Memory B cell (primary cell): ENCODE results near the gene DIAPH3.

Experiments used
- ATAC-seq: fragments of 150-1000 bp; cut with Tn5 transposase; 2 replicates; pipeline ENCODE4 v1.10.0; 2021; ENCODE audit warnings: low read depth, mild to moderate bottlenecking, moderate library complexity
- DNase-seq, 2 donors: peaks; one replicate each; pipeline ENCODE4 v3.0.0; 2022; ENCODE audit warnings: low spot score in 2 of 2
- H3K27ac Mint-ChIP-seq: one replicate; pipeline ENCODE4 v1.8.0; 2022; ENCODE audit warnings: mild to moderate bottlenecking, moderate library complexity, mixed read lengths
- H3K27me3 Mint-ChIP-seq: one replicate; pipeline ENCODE4 v1.8.0; 2022; ENCODE audit warnings: mixed read lengths
- H3K36me3 Mint-ChIP-seq: one replicate; pipeline ENCODE4 v1.8.0; 2022; ENCODE audit warnings: mild to moderate bottlenecking, mixed read lengths
- H3K4me1 Mint-ChIP-seq: one replicate; pipeline ENCODE4 v1.8.0; 2022; ENCODE audit warnings: mixed read lengths
- H3K4me3 Mint-ChIP-seq: one replicate; pipeline ENCODE4 v1.8.0; 2022; ENCODE audit warnings: mild to moderate bottlenecking, moderate library complexity, mixed read lengths
- H3K9me3 Mint-ChIP-seq: one replicate; pipeline ENCODE4 v1.8.0; 2022; ENCODE audit warnings: mixed read lengths

DIAPH3 gene

DNA sequence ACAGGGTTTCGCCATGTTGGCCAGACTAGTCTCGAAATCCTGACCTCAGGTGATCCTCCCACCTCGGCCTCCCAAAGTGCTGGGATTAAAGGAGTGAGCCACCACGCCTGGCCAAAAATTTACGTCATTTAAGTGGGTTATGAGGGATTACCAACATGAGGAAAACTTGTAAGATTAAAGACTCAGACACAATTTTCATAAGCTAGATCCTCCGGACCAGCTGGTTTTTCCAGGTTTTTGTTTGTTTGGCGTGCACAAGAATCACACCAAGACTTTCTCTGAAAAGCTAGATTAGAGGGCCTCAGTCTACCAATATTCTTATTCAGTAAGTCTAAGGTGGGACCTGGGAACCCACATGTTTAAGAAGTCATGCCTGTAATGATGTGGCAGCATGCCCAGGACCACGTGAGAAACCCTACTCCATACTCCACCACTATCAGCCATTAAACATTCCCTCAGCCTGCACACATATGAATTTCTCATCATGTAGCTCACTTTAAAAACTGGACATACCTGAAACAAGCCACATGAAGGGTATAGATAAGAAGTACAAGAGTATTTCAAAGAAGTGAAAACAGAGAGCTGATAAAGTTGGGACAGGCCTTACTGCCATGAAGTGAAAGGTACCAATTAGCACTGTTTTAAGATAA is 25.7 kb downstream of the DIAPH3 start:
- Mint-ChIP-seq H3K4me1 (no peaks in the 10 kb centered on the region), H3K9me3 (no peaks in the 10 kb centered on the region), H3K4me3 (no peak overlapping the region), H3K36me3 (no peaks in the 10 kb centered on the region), H3K27me3 (no peaks in the 10 kb centered on the region), H3K27ac (no peak overlapping the region)
- ATAC-seq (no peak), DNase-seq (no peak)

- no peak for DNase-seq
- no peaks in the 10 kb centered on the region for H3K36me3 Mint-ChIP-seq
- no peaks in the 10 kb centered on the region for H3K27me3 Mint-ChIP-seq
These were observed 28.4 kb downstream of the DIAPH3 start for GRCh38 chr13:60135344-60135743.

DNA sequence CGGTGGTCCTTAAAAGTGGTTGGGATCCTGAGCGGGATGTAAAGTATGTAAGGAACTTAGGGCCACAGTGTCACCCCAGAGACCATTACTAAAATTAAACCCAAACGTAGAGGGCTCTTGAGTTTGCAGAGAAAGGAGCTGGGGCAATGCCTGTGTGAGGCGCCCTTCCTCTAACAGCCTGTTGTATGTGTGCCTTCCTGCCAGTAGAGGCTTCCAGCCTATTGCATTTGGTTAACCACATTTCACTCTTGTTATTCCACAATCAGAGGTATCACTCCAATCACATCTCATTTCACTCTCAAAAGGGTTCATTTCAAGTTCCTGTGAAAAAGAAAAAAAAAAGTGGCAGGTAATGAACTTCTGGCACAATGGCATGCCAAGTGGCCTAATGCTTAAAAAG is 29.4 kb downstream of the DIAPH3 start:
- H3K36me3 Mint-ChIP-seq: no peaks in the 10 kb centered on the region
- H3K9me3 Mint-ChIP-seq: no peaks in the 10 kb centered on the region
- no peaks in the 10 kb centered on the region for H3K27me3 Mint-ChIP-seq
- no peak overlapping the region for H3K27ac Mint-ChIP-seq
- H3K4me1 Mint-ChIP-seq: no peaks in the 10 kb centered on the region
- no peak overlapping the region for H3K4me3 Mint-ChIP-seq
- ATAC-seq: no peak
- no peak for DNase-seq

More at GRCh38 chr13:60135344-60135743, 28.4 kb downstream of the DIAPH3 start:
- H3K27ac Mint-ChIP-seq: no peak overlapping the region
- no peak overlapping the region for H3K4me3 Mint-ChIP-seq
- H3K4me1 Mint-ChIP-seq: no peaks in the 10 kb centered on the region
- ATAC-seq: no peak
- H3K9me3 Mint-ChIP-seq: no peaks in the 10 kb centered on the region

- ATAC-seq (no peak), DNase-seq (no peak)
- H3K27me3 Mint-ChIP-seq: no peaks in the 10 kb centered on the region
These were observed 42.4 kb downstream of the DIAPH3 start for GRCh38 chr13:60121337-60121687.

GRCh38 chr13:60120617-60121336 is 43.0 kb downstream of the DIAPH3 start:
- ATAC-seq (no peak), DNase-seq (no peak)
- Mint-ChIP-seq H3K27me3 (no peaks in the 10 kb centered on the region), H3K4me1 (no peaks in the 10 kb centered on the region), H3K27ac (no peak overlapping the region), H3K4me3 (no peak overlapping the region), H3K36me3 (peaks cover 3% of the 10 kb centered on the region), H3K9me3 (peaks cover 4% of the 10 kb centered on the region)

More at GRCh38 chr13:60121337-60121687, 42.4 kb downstream of the DIAPH3 start:
- Mint-ChIP-seq H3K27ac (no peak overlapping the region), H3K4me1 (no peaks in the 10 kb centered on the region), H3K9me3 (peaks cover 6% of the 10 kb centered on the region), H3K36me3 (peaks cover 4% of the 10 kb centered on the region), H3K4me3 (no peak overlapping the region)

- Mint-ChIP-seq H3K27ac (no peak overlapping the region), H3K4me3 (no peak overlapping the region), H3K27me3 (no peaks in the 10 kb centered on the region), H3K36me3 (peaks cover 4% of the 10 kb centered on the region), H3K4me1 (no peaks in the 10 kb centered on the region), H3K9me3 (peaks cover 5% of the 10 kb centered on the region)
- ATAC-seq (no peak), DNase-seq (no peak)
These were observed 44.9 kb downstream of the DIAPH3 start for GRCh38 chr13:60118696-60119400.

DNA sequence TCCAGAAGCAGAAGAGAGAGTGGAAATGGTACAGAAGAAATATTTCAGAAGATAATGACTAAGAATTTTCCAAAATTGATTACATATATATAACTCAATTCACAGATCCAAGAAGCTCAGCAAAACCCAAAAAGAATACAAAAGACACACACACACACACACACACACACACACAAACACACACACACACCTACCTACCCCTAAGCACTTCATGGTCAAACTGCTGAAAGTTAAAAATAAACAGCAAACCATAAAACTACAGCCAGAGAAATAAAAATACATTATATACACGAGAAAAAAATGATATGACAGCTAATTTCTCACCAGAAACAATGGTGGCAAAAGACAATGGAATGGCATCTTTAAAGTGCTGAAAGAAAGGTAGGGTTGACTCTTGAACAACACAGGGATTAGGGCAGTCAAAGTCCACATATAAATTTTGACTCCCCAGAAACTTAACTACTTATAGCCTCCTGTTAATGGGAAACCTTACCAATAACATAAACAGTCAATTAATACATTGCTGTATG is 49.2 kb downstream of the DIAPH3 start:
- Mint-ChIP-seq H3K4me1 (no peaks in the 10 kb centered on the region), H3K9me3 (peaks cover 8% of the 10 kb centered on the region), H3K27ac (no peak overlapping the region), H3K36me3 (peaks cover 4% of the 10 kb centered on the region), H3K27me3 (no peaks in the 10 kb centered on the region), H3K4me3 (no peak overlapping the region)
- DNase-seq (no peak), ATAC-seq (no peak)

DNA sequence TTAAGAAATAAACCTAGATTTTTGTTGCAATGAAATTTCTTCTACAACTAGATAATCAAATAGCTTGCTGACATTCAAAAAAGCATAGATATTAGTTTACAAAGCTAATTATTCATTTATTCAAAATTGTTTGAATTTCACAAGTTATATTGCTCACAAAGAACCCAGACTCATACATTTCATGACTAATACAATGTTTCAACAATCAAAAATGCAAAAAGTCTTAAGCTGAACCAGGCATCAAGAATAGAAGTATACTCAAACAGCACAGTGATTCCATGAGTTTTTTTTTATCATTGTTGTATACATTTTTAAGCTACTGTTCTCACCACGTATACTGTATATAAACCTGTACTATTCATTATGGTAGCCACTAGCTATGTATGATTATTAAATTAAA is 51.0 kb downstream of the DIAPH3 start:
- no peak for DNase-seq
- Mint-ChIP-seq H3K9me3 (peaks cover 8% of the 10 kb centered on the region), H3K27me3 (no peaks in the 10 kb centered on the region), H3K4me3 (no peak overlapping the region), H3K4me1 (no peaks in the 10 kb centered on the region), H3K36me3 (peaks cover 4% of the 10 kb centered on the region), H3K27ac (no peak overlapping the region)
- no peak for ATAC-seq

DNA sequence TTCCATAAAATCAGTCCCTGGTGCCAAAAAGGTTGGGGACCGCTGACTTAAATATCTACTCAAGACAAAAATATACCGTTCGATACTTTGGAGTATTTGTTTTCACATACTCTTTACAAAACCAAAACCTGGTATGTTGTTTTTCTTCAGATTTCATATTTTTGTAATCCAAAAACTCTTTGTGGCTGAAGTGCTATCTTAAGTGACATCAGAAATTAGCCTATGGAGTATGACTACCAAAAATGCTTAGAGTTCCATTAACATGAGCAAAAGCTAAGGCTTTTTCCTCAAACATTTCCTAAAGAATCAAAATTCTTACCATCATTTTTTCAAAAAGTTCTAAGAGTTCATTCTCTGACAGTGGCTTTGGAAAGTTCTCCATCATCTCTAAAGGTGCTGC is 52.0 kb downstream of the DIAPH3 start:
- no peak overlapping the region for H3K4me3 Mint-ChIP-seq
- DNase-seq: no peak
- ATAC-seq: no peak
- no peaks in the 10 kb centered on the region for H3K4me1 Mint-ChIP-seq
- H3K9me3 Mint-ChIP-seq: peaks cover 8% of the 10 kb centered on the region
- no peaks in the 10 kb centered on the region for H3K27me3 Mint-ChIP-seq
- no peak overlapping the region for H3K27ac Mint-ChIP-seq
- H3K36me3 Mint-ChIP-seq: peaks cover 4% of the 10 kb centered on the region

GRCh38 chr13:60109285-60109684 is 54.4 kb downstream of the DIAPH3 start:
- Mint-ChIP-seq H3K27ac (no peak overlapping the region), H3K4me3 (no peak overlapping the region), H3K9me3 (peaks cover 6% of the 10 kb centered on the region), H3K36me3 (peaks cover 4% of the 10 kb centered on the region), H3K27me3 (no peaks in the 10 kb centered on the region), H3K4me1 (no peaks in the 10 kb centered on the region)
- no peak for ATAC-seq
- no peak for DNase-seq

GRCh38 chr13:60108589-60108988 is 55.1 kb downstream of the DIAPH3 start:
- Mint-ChIP-seq H3K4me3 (no peak overlapping the region), H3K9me3 (peaks cover 2% of the 10 kb centered on the region), H3K4me1 (no peaks in the 10 kb centered on the region), H3K27me3 (no peaks in the 10 kb centered on the region), H3K27ac (no peak overlapping the region), H3K36me3 (no peaks in the 10 kb centered on the region)
- DNase-seq (no peak), ATAC-seq (no peak)

DNA sequence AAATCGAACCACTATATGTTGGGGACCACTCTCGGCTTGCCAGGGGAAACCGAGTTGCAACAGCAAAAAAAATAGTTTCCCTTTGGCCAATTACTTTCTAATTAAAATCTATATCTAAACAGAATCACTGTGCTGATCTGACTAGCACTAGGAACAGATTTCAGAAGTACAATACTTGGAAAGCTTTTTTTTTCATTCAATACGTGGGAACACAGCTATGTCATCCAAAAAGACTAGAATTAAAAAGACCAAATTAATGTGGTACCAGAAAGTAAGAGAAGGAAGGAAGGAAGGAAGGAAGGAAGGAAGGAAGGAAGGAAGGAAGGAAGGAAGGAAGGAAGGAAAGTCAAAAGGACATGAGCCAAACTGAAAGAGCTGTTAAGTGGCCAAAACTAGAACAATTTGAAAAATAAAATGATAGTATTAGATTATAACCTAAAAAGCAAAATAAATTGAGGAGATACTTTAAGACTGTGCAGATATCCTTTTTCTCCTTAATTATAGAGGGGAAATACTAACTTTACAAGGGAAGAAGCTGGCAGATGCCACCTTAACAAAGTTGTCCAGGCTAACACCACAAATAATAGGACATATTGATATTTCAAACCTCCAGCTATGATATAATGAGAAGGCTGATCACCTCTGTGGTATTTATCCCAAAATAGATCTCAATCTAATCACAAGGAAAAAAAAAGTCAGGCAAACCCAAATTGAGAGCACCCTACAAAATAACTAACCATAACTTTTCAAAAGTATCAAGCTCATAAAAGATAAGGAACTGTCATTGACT is 63.9 kb downstream of the DIAPH3 start:
- Mint-ChIP-seq H3K36me3 (no peaks in the 10 kb centered on the region), H3K27ac (no peak overlapping the region), H3K4me3 (no peak overlapping the region), H3K9me3 (no peaks in the 10 kb centered on the region), H3K27me3 (no peaks in the 10 kb centered on the region), H3K4me1 (peaks cover 2% of the 10 kb centered on the region)
- DNase-seq: no peak
- ATAC-seq: no peak

GRCh38 chr13:60095300-60095699 is 68.4 kb downstream of the DIAPH3 start:
- no peak for ATAC-seq
- H3K9me3 Mint-ChIP-seq: no peaks in the 10 kb centered on the region
- H3K36me3 Mint-ChIP-seq: no peaks in the 10 kb centered on the region
- no peak for DNase-seq
- peaks cover 2% of the 10 kb centered on the region for H3K4me1 Mint-ChIP-seq
- no peaks in the 10 kb centered on the region for H3K27me3 Mint-ChIP-seq
- H3K4me3 Mint-ChIP-seq: no peak overlapping the region
- no peak overlapping the region for H3K27ac Mint-ChIP-seq
